Neuron (in vitro differentiated cells): Measurements from ENCODE around the gene REPS1.

Experiments used
- H2AFZ ChIP-seq: one replicate; pipeline ENCODE4 v1.6.1; 2013; ENCODE audit warnings: low read depth, mild to moderate bottlenecking, inconsistent platforms, low read length, moderate library complexity
- H3K27me3 ChIP-seq: one replicate; pipeline ENCODE4 v1.6.1; 2013; ENCODE audit warnings: low read length; ENCODE audit not compliant: insufficient read depth
- H3K36me3 ChIP-seq: one replicate; pipeline ENCODE4 v1.6.1; 2013; ENCODE audit warnings: low read length; ENCODE audit not compliant: insufficient read depth
- H3K4me1 ChIP-seq: one replicate; pipeline ENCODE4 v1.6.1; 2013; ENCODE audit warnings: low read length; ENCODE audit not compliant: insufficient read depth
- H3K4me3 ChIP-seq: 2 replicates; pipeline ENCODE4 v1.5.1; 2013; ENCODE audit warnings: mild to moderate bottlenecking, low read length, moderate library complexity
- H3K9me3 ChIP-seq: one replicate; pipeline ENCODE4 v1.6.1; 2013; ENCODE audit warnings: low read length

The REPS1 gene

GRCh38 chr6:138873191-138873590 lies 114.9 kb downstream of the REPS1 start:
- H3K27me3 ChIP-seq: no peaks in the 10 kb centered on the region
- no peaks in the 10 kb centered on the region for H3K36me3 ChIP-seq
- H3K4me1 ChIP-seq: peaks cover 3% of the 10 kb centered on the region
- no peak overlapping the region for H2AFZ ChIP-seq
- H3K4me3 ChIP-seq: no peak overlapping the region
- H3K9me3 ChIP-seq: no peaks in the 10 kb centered on the region

GRCh38 chr6:138869398-138869797 lies 118.7 kb downstream of the REPS1 start:
- Histone ChIP-seq H3K4me1 (peaks cover 5% of the 10 kb centered on the region), H3K36me3 (no peaks in the 10 kb centered on the region), H3K4me3 (no peak overlapping the region), H3K27me3 (no peaks in the 10 kb centered on the region), H3K9me3 (no peaks in the 10 kb centered on the region), H2AFZ (no peak overlapping the region)

GRCh38 chr6:138868181-138868580 lies 119.9 kb downstream of the REPS1 start:
- Histone ChIP-seq H3K4me1 (peaks cover 11% of the 10 kb centered on the region), H3K4me3 (no peak overlapping the region), H3K36me3 (no peaks in the 10 kb centered on the region), H3K27me3 (no peaks in the 10 kb centered on the region), H3K9me3 (no peaks in the 10 kb centered on the region), H2AFZ (no peak overlapping the region)

GRCh38 chr6:138865480-138866109 lies 122.5 kb downstream of the REPS1 start:
- Histone ChIP-seq H3K27me3 (no peaks in the 10 kb centered on the region), H3K36me3 (no peaks in the 10 kb centered on the region), H3K9me3 (no peaks in the 10 kb centered on the region), H2AFZ (no peak overlapping the region), H3K4me3 (no peak overlapping the region), H3K4me1 (peaks cover 12% of the 10 kb centered on the region)

- Histone ChIP-seq H3K27me3 (no peaks in the 10 kb centered on the region), H3K36me3 (no peaks in the 10 kb centered on the region), H3K4me1 (peaks cover 12% of the 10 kb centered on the region), H3K4me3 (no peak overlapping the region), H3K9me3 (no peaks in the 10 kb centered on the region), H2AFZ (peak overlapping the region; percentile 12)
Observed at GRCh38 chr6:138864343-138864890, 123.6 kb downstream of the REPS1 start.

- Histone ChIP-seq H3K4me1 (peaks cover 9% of the 10 kb centered on the region), H3K27me3 (no peaks in the 10 kb centered on the region), H3K36me3 (no peaks in the 10 kb centered on the region), H3K4me3 (no peak overlapping the region), H3K9me3 (no peaks in the 10 kb centered on the region), H2AFZ (no peak overlapping the region)
Observed at GRCh38 chr6:138863321-138863720, 124.7 kb downstream of the REPS1 start.

- Histone ChIP-seq H3K4me3 (no peak overlapping the region), H3K36me3 (no peaks in the 10 kb centered on the region), H3K9me3 (no peaks in the 10 kb centered on the region), H3K4me1 (peaks cover 9% of the 10 kb centered on the region), H2AFZ (no peak overlapping the region), H3K27me3 (no peaks in the 10 kb centered on the region)
Observed at GRCh38 chr6:138862456-138862855, 125.6 kb downstream of the REPS1 start.

- no peaks in the 10 kb centered on the region for H3K9me3 ChIP-seq
- no peaks in the 10 kb centered on the region for H3K27me3 ChIP-seq
- no peaks in the 10 kb centered on the region for H3K36me3 ChIP-seq
- no peak overlapping the region for H3K4me3 ChIP-seq
- H2AFZ ChIP-seq: no peak overlapping the region
- no peaks in the 10 kb centered on the region for H3K4me1 ChIP-seq
Observed at GRCh38 chr6:138857775-138858174, 130.3 kb downstream of the REPS1 start.

- no peaks in the 10 kb centered on the region for H3K27me3 ChIP-seq
- H3K9me3 ChIP-seq: no peaks in the 10 kb centered on the region
- H3K4me1 ChIP-seq: no peaks in the 10 kb centered on the region
- no peak overlapping the region for H2AFZ ChIP-seq
- H3K36me3 ChIP-seq: no peaks in the 10 kb centered on the region
- no peak overlapping the region for H3K4me3 ChIP-seq
Observed at GRCh38 chr6:138856654-138857053, 131.4 kb downstream of the REPS1 start.
